Peyer's patch (tissue), 4 donors: Measurements from ENCODE around the gene SERINC5.

Experiments used
- POLR2A ChIP-seq, 2 donors: fragments of 450-650 bp; IDR thresholded peaks; one replicate each; pipeline ENCODE4 v1.5.1; 2017; ENCODE audit warnings: antibody characterized with exemption in 2 of 2, mild to moderate bottlenecking in 2 of 2, moderate library complexity in 2 of 2
- TF ChIP-seq, protein P1 (sequence below), 6 experiments: fragments of 450-650 bp in 4 of 6; fragments of 200-600 bp in 2 of 6; sonication (generic) in 1 of 6; IDR thresholded peaks; one replicate each; pipeline ENCODE4 v1.5.1; 2017 to 2019; ENCODE audit warnings: antibody characterized with exemption in 6 of 6, mild to moderate bottlenecking in 3 of 6, moderate library complexity in 1 of 6

DNA sequence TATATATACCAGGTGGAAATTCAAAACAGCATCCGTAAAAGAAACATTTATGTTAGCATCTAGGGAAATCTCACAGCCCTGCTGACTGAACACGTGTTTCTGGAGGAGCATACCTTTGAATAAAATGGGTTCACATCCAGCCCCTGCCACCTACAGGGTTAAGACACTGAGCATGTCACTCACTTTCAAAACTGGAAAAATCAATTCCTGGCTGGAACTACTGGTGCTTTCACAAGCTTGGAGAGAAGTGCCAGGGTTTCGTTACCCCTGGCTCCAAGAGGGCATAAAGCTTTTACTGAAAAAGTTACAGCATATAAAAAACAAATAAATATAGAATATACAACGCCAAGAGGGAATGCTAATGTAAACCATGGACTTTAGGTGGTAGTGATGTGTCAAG lies 48.0 kb downstream of the SERINC5 start:
- TF ChIP-seq, protein P1, sequence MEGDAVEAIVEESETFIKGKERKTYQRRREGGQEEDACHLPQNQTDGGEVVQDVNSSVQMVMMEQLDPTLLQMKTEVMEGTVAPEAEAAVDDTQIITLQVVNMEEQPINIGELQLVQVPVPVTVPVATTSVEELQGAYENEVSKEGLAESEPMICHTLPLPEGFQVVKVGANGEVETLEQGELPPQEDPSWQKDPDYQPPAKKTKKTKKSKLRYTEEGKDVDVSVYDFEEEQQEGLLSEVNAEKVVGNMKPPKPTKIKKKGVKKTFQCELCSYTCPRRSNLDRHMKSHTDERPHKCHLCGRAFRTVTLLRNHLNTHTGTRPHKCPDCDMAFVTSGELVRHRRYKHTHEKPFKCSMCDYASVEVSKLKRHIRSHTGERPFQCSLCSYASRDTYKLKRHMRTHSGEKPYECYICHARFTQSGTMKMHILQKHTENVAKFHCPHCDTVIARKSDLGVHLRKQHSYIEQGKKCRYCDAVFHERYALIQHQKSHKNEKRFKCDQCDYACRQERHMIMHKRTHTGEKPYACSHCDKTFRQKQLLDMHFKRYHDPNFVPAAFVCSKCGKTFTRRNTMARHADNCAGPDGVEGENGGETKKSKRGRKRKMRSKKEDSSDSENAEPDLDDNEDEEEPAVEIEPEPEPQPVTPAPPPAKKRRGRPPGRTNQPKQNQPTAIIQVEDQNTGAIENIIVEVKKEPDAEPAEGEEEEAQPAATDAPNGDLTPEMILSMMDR (IDR thresholded peaks at IDR 0.05): no peak
- no peak for TF ChIP-seq POLR2A (IDR thresholded peaks at IDR 0.05)
